GM10266 (cell line): ENCODE measurements around the gene IQCM.

Experiments
- DNase-seq: peaks from one replicate; pipeline ENCODE4 v3.0.0; 2012; ENCODE audit errors: extremely low spot score
- TF ChIP-seq, protein P1 (sequence below): IDR thresholded peaks from 2 replicates; pipeline ENCODE4 v1.5.1; 2012; ENCODE audit warnings: mild to moderate bottlenecking, low read depth; ENCODE audit not compliant: control insufficient read depth, insufficient read depth; ENCODE audit errors: missing control alignments

IQCM gene

GRCh38 chr4:149708513-149709130, 107.0 kb downstream of the IQCM start:
- no peak for DNase-seq
- TF ChIP-seq, protein P1, sequence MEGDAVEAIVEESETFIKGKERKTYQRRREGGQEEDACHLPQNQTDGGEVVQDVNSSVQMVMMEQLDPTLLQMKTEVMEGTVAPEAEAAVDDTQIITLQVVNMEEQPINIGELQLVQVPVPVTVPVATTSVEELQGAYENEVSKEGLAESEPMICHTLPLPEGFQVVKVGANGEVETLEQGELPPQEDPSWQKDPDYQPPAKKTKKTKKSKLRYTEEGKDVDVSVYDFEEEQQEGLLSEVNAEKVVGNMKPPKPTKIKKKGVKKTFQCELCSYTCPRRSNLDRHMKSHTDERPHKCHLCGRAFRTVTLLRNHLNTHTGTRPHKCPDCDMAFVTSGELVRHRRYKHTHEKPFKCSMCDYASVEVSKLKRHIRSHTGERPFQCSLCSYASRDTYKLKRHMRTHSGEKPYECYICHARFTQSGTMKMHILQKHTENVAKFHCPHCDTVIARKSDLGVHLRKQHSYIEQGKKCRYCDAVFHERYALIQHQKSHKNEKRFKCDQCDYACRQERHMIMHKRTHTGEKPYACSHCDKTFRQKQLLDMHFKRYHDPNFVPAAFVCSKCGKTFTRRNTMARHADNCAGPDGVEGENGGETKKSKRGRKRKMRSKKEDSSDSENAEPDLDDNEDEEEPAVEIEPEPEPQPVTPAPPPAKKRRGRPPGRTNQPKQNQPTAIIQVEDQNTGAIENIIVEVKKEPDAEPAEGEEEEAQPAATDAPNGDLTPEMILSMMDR = no peak

DNA sequence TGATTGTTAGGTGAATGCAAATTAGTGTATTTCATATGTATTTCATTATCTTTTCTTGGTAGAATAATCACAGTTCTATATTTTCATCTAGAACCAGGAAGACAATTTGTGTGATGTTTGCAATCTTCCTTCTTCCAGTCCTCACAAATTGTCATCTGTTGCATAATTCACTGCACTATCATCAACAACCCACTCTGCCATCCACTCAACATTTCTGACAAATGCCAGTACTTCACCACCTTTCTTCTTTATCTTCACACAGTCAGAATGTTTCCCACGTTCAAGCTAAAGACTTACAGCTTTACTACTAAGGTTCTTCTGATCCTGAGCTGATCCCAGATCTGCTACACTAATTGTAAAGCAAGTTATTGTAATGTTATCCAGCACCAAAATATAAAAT, 107.8 kb downstream of the IQCM start:
- no peak for DNase-seq
- TF ChIP-seq, protein P1 = no peak

GRCh38 chr4:149706942-149707341, 108.7 kb downstream of the IQCM start:
- no peak for DNase-seq
- TF ChIP-seq, protein P1 = no peak

GRCh38 chr4:149702414-149703293, 113.0 kb downstream of the IQCM start:
- TF ChIP-seq, protein P1 = no peak
- no peak for DNase-seq

DNA sequence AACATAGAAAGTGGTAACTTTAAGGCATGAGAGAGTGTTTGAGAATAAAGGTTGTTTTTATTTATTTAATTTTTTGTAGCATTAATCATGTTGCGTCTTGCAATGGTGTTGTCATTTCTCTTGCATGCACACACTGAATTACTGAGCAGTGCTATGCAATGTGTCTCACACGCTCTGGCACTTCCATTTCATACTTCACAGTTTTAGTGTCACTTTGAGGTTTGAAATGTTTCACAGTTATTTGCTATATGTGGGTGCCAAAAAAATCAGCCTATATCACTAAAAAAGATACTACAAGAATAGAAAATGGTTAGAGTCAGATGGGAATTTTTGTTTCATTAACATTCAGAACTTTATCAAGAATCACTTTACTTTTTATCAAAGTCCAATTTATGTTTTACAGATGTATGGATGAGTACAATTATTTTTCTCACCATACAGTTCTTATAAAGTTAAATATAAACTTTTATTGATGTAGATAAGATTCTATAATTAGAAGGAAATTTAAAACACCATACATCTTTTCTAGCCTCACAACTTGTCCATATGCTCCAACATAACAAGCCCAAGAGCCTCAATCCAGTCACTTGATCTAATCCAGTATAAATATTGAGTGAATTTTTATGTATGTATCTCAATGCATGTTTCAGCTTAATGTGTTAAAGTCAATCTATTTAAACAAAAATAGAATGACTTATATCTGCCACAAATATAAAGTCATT, 114.0 kb downstream of the IQCM start:
- TF ChIP-seq, protein P1 = no peak

GRCh38 chr4:149700272-149700671, 115.4 kb downstream of the IQCM start:
- TF ChIP-seq, protein P1 = no peak
- DNase-seq = no peak

More for the DNA sequence above, 114.0 kb downstream of the IQCM start:
- no peak for DNase-seq
